CD4-positive, CD25-positive, alpha-beta regulatory T cell (primary cell): Measurements from ENCODE around the gene NUP50. TPM values are rescaled to one million over a fixed set of nuclear protein-coding genes. Genes with fewer than 3 reads are reported as not detected.

Source experiments
- ATAC-seq, 2 donors: fragments of 150-1000 bp; cut with Tn5 transposase; one replicate each; pipeline ENCODE4 v1.10.0; 2021; ENCODE audit warnings: low read depth in 2 of 2, moderate number of reproducible peaks in 2 of 2, moderate library complexity in 1 of 2
- DNase-seq, 3 donors: peaks; one replicate each; pipeline versions ENCODE4 v3.0.0 to v3.0.0-alpha.2; 2012 to 2022; ENCODE audit warnings: mixed read lengths in 1 of 3
- H3K27ac ChIP-seq: one replicate; pipeline ENCODE4 v1.7.0; 2013; ENCODE audit warnings: mild to moderate bottlenecking, low read length; ENCODE audit not compliant: insufficient read depth, poor library complexity, severe bottlenecking
- H3K27me3 ChIP-seq: one replicate; pipeline ENCODE4 v1.7.0; 2013; ENCODE audit warnings: low read length; ENCODE audit not compliant: control insufficient read depth, insufficient read depth
- H3K36me3 ChIP-seq: one replicate; pipeline ENCODE4 v1.7.0; 2013; ENCODE audit warnings: mild to moderate bottlenecking, low read length, moderate library complexity; ENCODE audit not compliant: control insufficient read depth, insufficient read depth
- H3K4me1 ChIP-seq: 2 replicates; pipeline ENCODE4 v1.7.0; 2013; ENCODE audit warnings: mild to moderate bottlenecking, low read length; ENCODE audit not compliant: insufficient read depth, control insufficient read depth, poor library complexity, severe bottlenecking
- H3K4me3 ChIP-seq: one replicate; pipeline ENCODE4 v1.7.0; 2013; ENCODE audit warnings: low read depth, mild to moderate bottlenecking, low read length, moderate library complexity
- H3K9me3 ChIP-seq, 2 experiments: 1 replicate in 1 of 2; 2 replicates in 1 of 2; pipeline ENCODE4 v1.7.0; 2013; ENCODE audit warnings: low read length in 2 of 2, mild to moderate bottlenecking in 1 of 2, moderate library complexity in 1 of 2; ENCODE audit not compliant: control insufficient read depth in 2 of 2
- H3K27ac Mint-ChIP-seq, 3 donors: one replicate each; pipeline ENCODE4 v1.8.0; 2020 to 2022; ENCODE audit warnings: mild to moderate bottlenecking in 3 of 3, mixed read lengths in 3 of 3, moderate library complexity in 2 of 3
- H3K27me3 Mint-ChIP-seq: one replicate; pipeline ENCODE4 v1.8.0; 2022; ENCODE audit warnings: mild to moderate bottlenecking, mixed read lengths
- H3K36me3 Mint-ChIP-seq: one replicate; pipeline ENCODE4 v1.8.0; 2020; ENCODE audit warnings: mixed read lengths
- H3K4me1 Mint-ChIP-seq, 4 donors: one replicate each; pipeline ENCODE4 v1.8.0; 2020 to 2022; ENCODE audit warnings: mixed read lengths in 4 of 4, mild to moderate bottlenecking in 1 of 4
- H3K4me3 Mint-ChIP-seq, 4 donors: one replicate each; pipeline ENCODE4 v1.8.0; 2020 to 2022; ENCODE audit warnings: mild to moderate bottlenecking in 4 of 4, mixed read lengths in 4 of 4, moderate library complexity in 3 of 4
- H3K9me3 Mint-ChIP-seq, 7 donors: one replicate each; pipeline ENCODE4 v1.8.0; 2020 to 2022; ENCODE audit warnings: mixed read lengths in 7 of 7, mild to moderate bottlenecking in 3 of 7, moderate library complexity in 2 of 7
- polyA plus RNA-seq, 4 donors: library from polyadenylated mRNA; unstranded; fragments of 300-500 nt; fragmentation: Illumina TruSeq; gene quantifications; one replicate each; pipeline ENCODE4 v1.2.3, GENCODE V29; 2021
- total RNA-seq: library from RNA; stranded (reverse); gene quantifications from one replicate; pipeline ENCODE4 v1.2.3, GENCODE V29; 2022

The NUP50 gene
- total and polyA plus RNA-seq, 5 donors from 2014 or later, result 52.0 to 98.8 (median 68.4) TPM

GRCh38 chr22:45211848-45212247 is 48.1 kb downstream of the NUP50 start:
- H3K4me1 ChIP-seq, result no peaks in the 10 kb centered on the region
- no peaks in the 10 kb centered on the region for H3K27me3 ChIP-seq
- no peaks in the 10 kb centered on the region for H3K9me3 ChIP-seq
- Mint-ChIP-seq H3K4me3 (no peak overlapping the region), H3K4me1 (peaks cover 0 to 9% (median 4%) of the 10 kb centered on the region in 4 donors), H3K9me3 (no peaks in the 10 kb centered on the region), H3K27me3 (no peaks in the 10 kb centered on the region), H3K27ac (no peak overlapping the region), H3K36me3 (no peaks in the 10 kb centered on the region)
- no peak for ATAC-seq
- H3K36me3 ChIP-seq, result peaks cover 2% of the 10 kb centered on the region
- no peak overlapping the region for H3K27ac ChIP-seq
- DNase-seq, result no peak
- H3K4me3 ChIP-seq, result no peak overlapping the region

- Mint-ChIP-seq H3K4me1 (peaks cover 0 to 9% (median 4%) of the 10 kb centered on the region in 4 donors), H3K4me3 (no peak overlapping the region), H3K36me3 (no peaks in the 10 kb centered on the region), H3K27me3 (no peaks in the 10 kb centered on the region), H3K27ac (no peak overlapping the region), H3K9me3 (no peaks in the 10 kb centered on the region)
- peaks cover 2% of the 10 kb centered on the region for H3K36me3 ChIP-seq
- no peaks in the 10 kb centered on the region for H3K27me3 ChIP-seq
- H3K27ac ChIP-seq, result no peak overlapping the region
- H3K9me3 ChIP-seq, result no peaks in the 10 kb centered on the region
- DNase-seq, result no peak
- no peaks in the 10 kb centered on the region for H3K4me1 ChIP-seq
- no peak overlapping the region for H3K4me3 ChIP-seq
- no peak for ATAC-seq
These were observed 48.6 kb downstream of the NUP50 start for GRCh38 chr22:45212306-45212709.

GRCh38 chr22:45212992-45213751 is 49.4 kb downstream of the NUP50 start:
- DNase-seq (no peak), ATAC-seq (peak in 1 of 2 donors; percentile 24)
- Histone ChIP-seq H3K4me1 (no peaks in the 10 kb centered on the region), H3K27me3 (no peaks in the 10 kb centered on the region), H3K27ac (no peak overlapping the region), H3K36me3 (peaks cover 2% of the 10 kb centered on the region), H3K9me3 (no peaks in the 10 kb centered on the region), H3K4me3 (no peak overlapping the region)
- no peaks in the 10 kb centered on the region for H3K9me3 Mint-ChIP-seq
- H3K36me3 Mint-ChIP-seq, result no peaks in the 10 kb centered on the region
- H3K4me1 Mint-ChIP-seq, result peaks cover 0 to 9% (median 4%) of the 10 kb centered on the region in 4 donors
- no peaks in the 10 kb centered on the region for H3K27me3 Mint-ChIP-seq
- peak overlapping the region in 1 of 3 donors; percentile 38 for H3K27ac Mint-ChIP-seq
- H3K4me3 Mint-ChIP-seq, result no peak overlapping the region

DNA sequence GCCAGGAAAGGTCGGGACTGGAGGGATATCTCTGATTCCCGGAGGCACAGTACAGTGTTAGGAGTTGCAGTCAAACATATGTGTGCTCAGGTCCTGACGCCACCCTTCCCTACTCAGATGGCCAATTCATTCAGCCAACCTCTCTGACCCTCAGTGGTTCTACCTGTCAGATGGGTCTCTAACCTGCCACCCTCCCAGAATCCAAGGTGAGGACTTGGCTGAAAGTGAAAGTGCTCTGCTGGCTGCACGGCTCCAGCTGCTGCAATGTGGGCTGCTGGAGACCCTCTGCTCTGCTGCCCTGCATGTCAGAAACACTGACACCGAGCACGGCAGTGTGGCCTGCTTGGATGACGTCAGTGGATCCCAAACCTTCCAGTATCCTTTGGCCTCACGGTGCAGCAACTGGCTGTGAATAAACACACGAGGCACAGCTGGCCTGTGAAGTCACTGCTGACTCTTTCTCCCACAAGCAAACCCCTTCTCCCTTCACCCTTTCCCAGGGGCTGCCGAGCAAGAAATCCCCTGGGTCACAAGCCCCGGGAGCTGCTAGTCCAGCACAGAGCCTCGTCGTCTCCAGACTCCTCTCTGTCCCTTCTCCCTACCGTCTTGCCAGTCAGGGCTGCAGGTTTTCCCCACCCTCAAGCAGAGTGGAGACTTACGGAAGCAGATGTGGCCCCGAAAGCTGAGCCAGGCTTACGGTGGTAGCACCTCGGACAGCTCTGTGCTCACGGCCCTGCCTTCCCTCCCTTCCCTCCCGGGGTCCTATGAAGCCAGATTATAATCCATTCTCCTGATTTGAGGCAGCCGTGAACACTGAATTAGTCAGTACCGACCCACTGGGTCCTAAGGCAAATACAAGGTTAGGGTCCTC is 52.6 kb downstream of the NUP50 start:
- peaks cover 8% of the 10 kb centered on the region for H3K4me1 ChIP-seq
- DNase-seq, result no peak
- H3K9me3 Mint-ChIP-seq, result no peaks in the 10 kb centered on the region
- ATAC-seq, result no peak
- no peaks in the 10 kb centered on the region for H3K9me3 ChIP-seq
- H3K36me3 Mint-ChIP-seq, result no peaks in the 10 kb centered on the region
- H3K4me3 ChIP-seq, result no peak overlapping the region
- no peak overlapping the region for H3K4me3 Mint-ChIP-seq
- peak overlapping the region in 1 of 3 donors; percentile 91 for H3K27ac Mint-ChIP-seq
- H3K27me3 ChIP-seq, result no peaks in the 10 kb centered on the region
- H3K36me3 ChIP-seq, result peaks cover 2% of the 10 kb centered on the region
- H3K27me3 Mint-ChIP-seq, result no peaks in the 10 kb centered on the region
- H3K27ac ChIP-seq, result no peak overlapping the region
- H3K4me1 Mint-ChIP-seq, result peaks cover 0 to 13% (median 12%) of the 10 kb centered on the region in 4 donors

GRCh38 chr22:45217345-45217744 is 53.6 kb downstream of the NUP50 start:
- DNase-seq (no peak), ATAC-seq (no peak)
- Histone ChIP-seq H3K27me3 (no peaks in the 10 kb centered on the region), H3K4me1 (peaks cover 9% of the 10 kb centered on the region), H3K9me3 (no peaks in the 10 kb centered on the region), H3K36me3 (no peaks in the 10 kb centered on the region), H3K27ac (no peak overlapping the region), H3K4me3 (no peak overlapping the region)
- no peaks in the 10 kb centered on the region for H3K36me3 Mint-ChIP-seq
- H3K27me3 Mint-ChIP-seq, result no peaks in the 10 kb centered on the region
- H3K4me3 Mint-ChIP-seq, result no peak overlapping the region
- H3K4me1 Mint-ChIP-seq, result peaks cover 0 to 18% (median 14%) of the 10 kb centered on the region in 4 donors
- H3K9me3 Mint-ChIP-seq, result no peaks in the 10 kb centered on the region
- H3K27ac Mint-ChIP-seq, result no peak overlapping the region

DNA sequence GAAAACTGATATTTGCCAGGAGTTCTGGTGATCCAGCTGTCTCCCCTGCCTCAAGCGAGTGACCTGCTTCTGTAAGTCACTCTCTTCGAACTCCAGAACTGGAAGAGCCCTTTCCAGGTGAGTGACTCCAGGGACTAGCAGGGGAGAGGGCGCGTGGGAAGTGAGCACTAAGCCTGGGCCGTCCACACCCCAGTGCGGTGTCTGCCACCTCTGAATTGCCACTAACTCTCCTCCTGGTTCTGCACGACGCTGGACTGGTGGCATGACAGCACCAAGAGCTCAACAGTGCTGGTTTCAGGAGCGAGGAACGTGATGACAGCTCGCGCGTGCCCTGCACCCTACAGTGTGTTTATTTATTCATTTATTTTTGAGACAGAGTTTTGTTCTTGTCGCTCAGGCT is 54.1 kb downstream of the NUP50 start:
- Mint-ChIP-seq H3K4me1 (peaks cover 1 to 22% (median 19%) of the 10 kb centered on the region in 4 donors), H3K36me3 (no peaks in the 10 kb centered on the region), H3K27ac (no peak overlapping the region), H3K4me3 (no peak overlapping the region), H3K9me3 (no peaks in the 10 kb centered on the region), H3K27me3 (no peaks in the 10 kb centered on the region)
- no peak overlapping the region for H3K4me3 ChIP-seq
- DNase-seq, result no peak
- peaks cover 13% of the 10 kb centered on the region for H3K4me1 ChIP-seq
- no peaks in the 10 kb centered on the region for H3K27me3 ChIP-seq
- ATAC-seq, result no peak
- H3K27ac ChIP-seq, result no peak overlapping the region
- H3K9me3 ChIP-seq, result no peaks in the 10 kb centered on the region
- H3K36me3 ChIP-seq, result no peaks in the 10 kb centered on the region

GRCh38 chr22:45218976-45219375 is 55.3 kb downstream of the NUP50 start:
- H3K36me3 ChIP-seq, result no peaks in the 10 kb centered on the region
- H3K9me3 Mint-ChIP-seq, result no peaks in the 10 kb centered on the region
- H3K4me3 ChIP-seq, result no peak overlapping the region
- DNase-seq (peak in 1 of 3 donors; percentile 69), ATAC-seq (peak; percentile 40 to 46)
- H3K4me1 Mint-ChIP-seq, result peaks cover 6 to 29% (median 25%) of the 10 kb centered on the region in 4 donors
- H3K27ac ChIP-seq, result no peak overlapping the region
- peaks cover 13% of the 10 kb centered on the region for H3K4me1 ChIP-seq
- H3K9me3 ChIP-seq, result no peaks in the 10 kb centered on the region
- no peaks in the 10 kb centered on the region for H3K36me3 Mint-ChIP-seq
- H3K27ac Mint-ChIP-seq, result no peak overlapping the region
- no peak overlapping the region for H3K4me3 Mint-ChIP-seq
- no peaks in the 10 kb centered on the region for H3K27me3 ChIP-seq
- H3K27me3 Mint-ChIP-seq, result no peaks in the 10 kb centered on the region
